Measurements from ENCODE around the gene METTL6.
"Not testable (repeated sequence)": the region's sequence is repeated elsewhere in the genome, so short reads cannot be mapped to it uniquely, and the experiment has no call there.

Gene METTL6

GRCh38 chr3:15387171-15387581 is 40.2 kb downstream of the METTL6 start:
- no peak for DNase-seq (ENCODE audit: extremely low read depth, low read depth)
- TF ChIP-seq CTCF (IDR thresholded peaks at IDR 0.05; ENCODE audit: low read depth, low read length) = no peak

- DNase-seq (ENCODE audit: extremely low read depth, low read depth) = not testable (repeated sequence)
These were observed 40.7 kb downstream of the METTL6 start for GRCh38 chr3:15386654-15386955.

- DNase-seq (ENCODE audit: extremely low read depth, low read depth) = no peak
- TF ChIP-seq CTCF (IDR thresholded peaks at IDR 0.05; ENCODE audit: low read depth, low read length) = no peak
These were observed 41.3 kb downstream of the METTL6 start for GRCh38 chr3:15385901-15386653.

- not testable (repeated sequence) for DNase-seq (ENCODE audit: extremely low read depth, low read depth)
These were observed 42.1 kb downstream of the METTL6 start for GRCh38 chr3:15385238-15385695.

- no peak for TF ChIP-seq CTCF (IDR thresholded peaks at IDR 0.05; ENCODE audit: low read depth, low read length)
- DNase-seq (ENCODE audit: extremely low read depth, low read depth) = no peak
These were observed 42.7 kb downstream of the METTL6 start for GRCh38 chr3:15384510-15385237.

- no peak for DNase-seq (ENCODE audit: extremely low read depth, low read depth)
- no peak for TF ChIP-seq CTCF (IDR thresholded peaks at IDR 0.05; ENCODE audit: low read depth, low read length)
These were observed 44.9 kb downstream of the METTL6 start for GRCh38 chr3:15382405-15382923.

- DNase-seq (ENCODE audit: extremely low read depth, low read depth) = no peak
- no peak for TF ChIP-seq CTCF (IDR thresholded peaks at IDR 0.05; ENCODE audit: low read depth, low read length)
These were observed 46.1 kb downstream of the METTL6 start for GRCh38 chr3:15380980-15381890.
